HepG2 (cell line): ENCODE measurements around the gene PAXIP1. TPM values are rescaled to one million over a fixed set of nuclear protein-coding genes. Genes with fewer than 3 reads are reported as not detected.

Experiments
- ATF1 ChIP-seq: IDR thresholded peaks from 2 replicates; pipeline ENCODE4 v1.6.1; 2016; ENCODE audit warnings: mild to moderate bottlenecking, control low read depth
- FOSL1 ChIP-seq: sonication (generic); formaldehyde crosslinking; IDR thresholded peaks from 2 replicates; pipeline ENCODE4 v1.9.0; 2021; ENCODE audit warnings: missing genetic modification reagents, borderline replicate concordance
- KAT7 ChIP-seq: IDR thresholded peaks from 2 replicates; pipeline ENCODE4 v1.6.1; 2018; ENCODE audit warnings: borderline replicate concordance, missing compliant biosample characterization
- KDM3A ChIP-seq: IDR thresholded peaks from 2 replicates; pipeline ENCODE4 v1.6.1; 2018; ENCODE audit warnings: low read depth, missing compliant biosample characterization
- MAF1 ChIP-seq: sonication (generic); formaldehyde crosslinking; IDR thresholded peaks from 2 replicates; pipeline ENCODE4 v1.5.0; 2020; ENCODE audit warnings: missing genetic modification reagents, borderline replicate concordance
- POLR2G ChIP-seq: fragments of 200-400 bp; formaldehyde crosslinking; IDR thresholded peaks from 2 replicates; pipeline ENCODE4 v1.6.1; 2018; ENCODE audit warnings: mild to moderate bottlenecking, low read depth, low read length, moderate library complexity
- RARG ChIP-seq: sonication (generic); formaldehyde crosslinking; IDR thresholded peaks from 2 replicates; pipeline ENCODE4 v1.4.0; 2020; ENCODE audit warnings: low read depth, mild to moderate bottlenecking, missing genetic modification reagents
- STAT5B ChIP-seq: sonication (generic); formaldehyde crosslinking; IDR thresholded peaks from 2 replicates; pipeline ENCODE4 v1.4.0; 2020; ENCODE audit warnings: missing genetic modification reagents
- THAP11 ChIP-seq: IDR thresholded peaks from 2 replicates; pipeline ENCODE4 v1.6.1; 2016; ENCODE audit warnings: missing biosample characterization, missing genetic modification reagents
- ZFYVE20 ChIP-seq: sonication (generic); formaldehyde crosslinking; IDR thresholded peaks from 2 replicates; pipeline ENCODE4 v1.8.0; 2023; ENCODE audit warnings: low read depth, mild to moderate bottlenecking, moderate library complexity, missing genetic modification reagents, borderline replicate concordance
- ZKSCAN1 ChIP-seq: fragments of 150-350 bp; IDR thresholded peaks from 2 replicates; pipeline ENCODE4 v1.6.1; 2014; ENCODE audit warnings: low read length
- ZNF17 ChIP-seq: sonication (generic); formaldehyde crosslinking; IDR thresholded peaks from 2 replicates; pipeline ENCODE4 v1.5.0; 2020; ENCODE audit warnings: mild to moderate bottlenecking, missing genetic modification reagents
- ZNF607 ChIP-seq: sonication (generic); formaldehyde crosslinking; IDR thresholded peaks from 2 replicates; pipeline ENCODE4 v1.5.1; 2020; ENCODE audit warnings: missing genetic modification reagents, mild to moderate bottlenecking, borderline replicate concordance
- ZNF850 ChIP-seq: sonication (generic); formaldehyde crosslinking; conservative IDR thresholded peaks from 2 replicates; pipeline ENCODE4 v1.9.0; 2021; ENCODE audit warnings: mild to moderate bottlenecking, missing genetic modification reagents
- ZSCAN25 ChIP-seq: sonication (generic); formaldehyde crosslinking; IDR thresholded peaks from 2 replicates; pipeline ENCODE4 v1.8.0; 2022; ENCODE audit warnings: mild to moderate bottlenecking, missing genetic modification reagents
- polyA plus RNA-seq, 8 experiments: library from polyadenylated mRNA; depleted of rRNA in 3 of 8; stranded (reverse) in 7 of 8; unstranded in 1 of 8; fragments of >200 nt; fragmentation: Illumina TruSeq in 4 of 8; extraction: Trizol in 4 of 8; gene quantifications; 2 replicates each; pipeline versions ENCODE4 v1.2.1 to v1.2.3, GENCODE V29; 2011 to 2016; ENCODE audit warnings: low read depth in 4 of 8, missing spikeins in 1 of 8, mixed read lengths in 1 of 8; ENCODE audit not compliant: insufficient read depth in 1 of 8
- total RNA-seq, 5 experiments: library from RNA; depleted of rRNA; stranded (reverse); fragments of >200 nt; fragmentation: Illumina TruSeq; extraction: Trizol; gene quantifications; 2 replicates each; pipeline ENCODE4 v1.2.3, GENCODE V29; 2016; ENCODE audit warnings: low read depth in 1 of 5
- TF ChIP-seq, protein P1 (sequence below): sonication (generic); formaldehyde crosslinking; IDR thresholded peaks from 2 replicates; pipeline ENCODE4 v1.5.0; 2020; ENCODE audit warnings: missing genetic modification reagents, mild to moderate bottlenecking, borderline replicate concordance
- TF ChIP-seq, protein P2 (sequence below): sonication (generic); formaldehyde crosslinking; conservative IDR thresholded peaks from 2 replicates; pipeline ENCODE4 v1.4.0; 2020; ENCODE audit warnings: missing genetic modification reagents
- TF ChIP-seq, protein P3 (sequence below): sonication (generic); formaldehyde crosslinking; conservative IDR thresholded peaks from 2 replicates; pipeline ENCODE4 v1.8.0; 2022; ENCODE audit warnings: missing genetic modification reagents
- TF ChIP-seq, protein P4 (sequence below): sonication (generic); formaldehyde crosslinking; IDR thresholded peaks from 2 replicates; pipeline ENCODE4 v1.4.0; 2020; ENCODE audit warnings: missing genetic modification reagents, borderline replicate concordance
- TF ChIP-seq, protein P5 (sequence below), 2 experiments: IDR thresholded peaks; 2 replicates each; pipeline ENCODE4 v1.6.1; 2011 to 2012; ENCODE audit warnings: low read length in 2 of 2, borderline replicate concordance in 1 of 2, low read depth in 1 of 2, mild to moderate bottlenecking in 1 of 2, moderate library complexity in 1 of 2

The PAXIP1 gene
- total and polyA plus RNA-seq, 2 of the 13 experiments (the other 11 are each of a cell fraction or from before 2014, with no cell fraction given) = 11.6 to 16.2 TPM

DNA sequence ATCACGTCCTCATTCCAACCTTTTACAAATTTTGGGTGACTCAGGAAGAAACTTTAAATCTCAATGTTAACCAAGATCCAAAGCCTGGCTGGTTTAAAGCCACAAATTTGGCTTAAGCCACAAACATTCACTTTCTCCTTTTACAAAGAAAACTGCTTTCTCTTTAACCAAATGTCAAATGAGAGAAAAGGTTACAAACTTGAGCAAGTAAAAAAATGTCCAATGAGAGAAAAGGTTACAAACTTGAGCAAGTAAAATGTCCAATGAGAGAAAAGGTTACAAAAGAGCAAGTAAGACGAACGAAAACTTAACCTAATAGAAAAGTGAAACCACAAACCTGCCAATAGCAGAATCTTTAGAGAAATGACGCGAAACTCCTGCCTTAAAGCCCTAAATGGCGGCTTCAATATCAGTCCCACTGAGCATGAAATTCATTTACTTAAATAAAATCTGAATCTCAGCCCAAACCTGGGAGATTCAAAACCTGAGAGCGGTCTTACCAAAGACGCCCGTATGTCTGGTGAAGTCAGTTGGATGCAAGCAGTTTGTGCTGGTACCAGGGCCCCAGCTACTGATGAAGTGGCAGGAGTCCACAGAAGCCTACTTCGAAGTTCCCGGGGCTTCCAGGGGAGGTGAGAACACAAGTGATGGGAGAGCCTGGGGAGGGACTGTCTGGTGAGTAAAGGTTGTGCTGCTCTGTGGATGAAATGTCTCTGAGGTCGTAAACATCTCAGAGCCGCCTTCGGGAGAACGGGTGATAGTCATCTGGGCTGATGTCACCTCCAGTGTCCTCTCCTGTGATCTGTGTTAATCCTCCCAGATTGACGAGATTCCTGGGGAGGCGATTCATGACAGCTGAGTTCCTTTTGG is 74.6 kb downstream of the PAXIP1 start (continued):
- TF ChIP-seq, protein P1, sequence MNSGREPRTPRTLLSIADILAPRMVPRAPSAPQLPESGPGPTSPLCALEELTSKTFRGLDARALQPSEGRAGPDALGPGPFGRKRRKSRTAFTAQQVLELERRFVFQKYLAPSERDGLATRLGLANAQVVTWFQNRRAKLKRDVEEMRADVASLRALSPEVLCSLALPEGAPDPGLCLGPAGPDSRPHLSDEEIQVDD = no peak
- no peak for TF ChIP-seq ZKSCAN1
- TF ChIP-seq POLR2G = 0 out of 2 replicates have a peak, but pooled peaks have one; percentile 30
- no peak for TF ChIP-seq KDM3A
- peak; percentile 62; the same call in 1 of the 2 replicates for TF ChIP-seq ATF1 (CRISPR knock-in tag)
- TF ChIP-seq, protein P2, sequence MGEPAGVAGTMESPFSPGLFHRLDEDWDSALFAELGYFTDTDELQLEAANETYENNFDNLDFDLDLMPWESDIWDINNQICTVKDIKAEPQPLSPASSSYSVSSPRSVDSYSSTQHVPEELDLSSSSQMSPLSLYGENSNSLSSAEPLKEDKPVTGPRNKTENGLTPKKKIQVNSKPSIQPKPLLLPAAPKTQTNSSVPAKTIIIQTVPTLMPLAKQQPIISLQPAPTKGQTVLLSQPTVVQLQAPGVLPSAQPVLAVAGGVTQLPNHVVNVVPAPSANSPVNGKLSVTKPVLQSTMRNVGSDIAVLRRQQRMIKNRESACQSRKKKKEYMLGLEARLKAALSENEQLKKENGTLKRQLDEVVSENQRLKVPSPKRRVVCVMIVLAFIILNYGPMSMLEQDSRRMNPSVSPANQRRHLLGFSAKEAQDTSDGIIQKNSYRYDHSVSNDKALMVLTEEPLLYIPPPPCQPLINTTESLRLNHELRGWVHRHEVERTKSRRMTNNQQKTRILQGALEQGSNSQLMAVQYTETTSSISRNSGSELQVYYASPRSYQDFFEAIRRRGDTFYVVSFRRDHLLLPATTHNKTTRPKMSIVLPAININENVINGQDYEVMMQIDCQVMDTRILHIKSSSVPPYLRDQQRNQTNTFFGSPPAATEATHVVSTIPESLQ (CRISPR knock-in tag) = no peak
- TF ChIP-seq FOSL1 (CRISPR knock-in tag) = no peak
- peak; percentile 49 for TF ChIP-seq THAP11 (CRISPR knock-in tag)
- no peak for TF ChIP-seq KAT7 (CRISPR knock-in tag)
- 0 out of 2 replicates have a peak, but pooled peaks have one; percentile 37 for TF ChIP-seq ZNF850 (CRISPR knock-in tag)
- TF ChIP-seq ZFYVE20 (CRISPR knock-in tag) = no peak
- no peak for TF ChIP-seq ZSCAN25
- TF ChIP-seq, protein P3, sequence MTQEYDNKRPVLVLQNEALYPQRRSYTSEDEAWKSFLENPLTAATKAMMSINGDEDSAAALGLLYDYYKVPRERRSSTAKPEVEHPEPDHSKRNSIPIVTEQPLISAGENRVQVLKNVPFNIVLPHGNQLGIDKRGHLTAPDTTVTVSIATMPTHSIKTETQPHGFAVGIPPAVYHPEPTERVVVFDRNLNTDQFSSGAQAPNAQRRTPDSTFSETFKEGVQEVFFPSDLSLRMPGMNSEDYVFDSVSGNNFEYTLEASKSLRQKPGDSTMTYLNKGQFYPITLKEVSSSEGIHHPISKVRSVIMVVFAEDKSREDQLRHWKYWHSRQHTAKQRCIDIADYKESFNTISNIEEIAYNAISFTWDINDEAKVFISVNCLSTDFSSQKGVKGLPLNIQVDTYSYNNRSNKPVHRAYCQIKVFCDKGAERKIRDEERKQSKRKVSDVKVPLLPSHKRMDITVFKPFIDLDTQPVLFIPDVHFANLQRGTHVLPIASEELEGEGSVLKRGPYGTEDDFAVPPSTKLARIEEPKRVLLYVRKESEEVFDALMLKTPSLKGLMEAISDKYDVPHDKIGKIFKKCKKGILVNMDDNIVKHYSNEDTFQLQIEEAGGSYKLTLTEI = no peak
- TF ChIP-seq, protein P4, sequence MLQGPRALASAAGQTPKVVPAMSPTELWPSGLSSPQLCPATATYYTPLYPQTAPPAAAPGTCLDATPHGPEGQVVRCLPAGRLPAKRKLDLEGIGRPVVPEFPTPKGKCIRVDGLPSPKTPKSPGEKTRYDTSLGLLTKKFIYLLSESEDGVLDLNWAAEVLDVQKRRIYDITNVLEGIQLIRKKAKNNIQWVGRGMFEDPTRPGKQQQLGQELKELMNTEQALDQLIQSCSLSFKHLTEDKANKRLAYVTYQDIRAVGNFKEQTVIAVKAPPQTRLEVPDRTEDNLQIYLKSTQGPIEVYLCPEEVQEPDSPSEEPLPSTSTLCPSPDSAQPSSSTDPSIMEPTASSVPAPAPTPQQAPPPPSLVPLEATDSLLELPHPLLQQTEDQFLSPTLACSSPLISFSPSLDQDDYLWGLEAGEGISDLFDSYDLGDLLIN (CRISPR knock-in tag) = no peak
- TF ChIP-seq ZNF17 (CRISPR knock-in tag) = no peak
- no peak for TF ChIP-seq MAF1 (CRISPR knock-in tag)
- TF ChIP-seq ZNF607 (CRISPR knock-in tag) = no peak
- TF ChIP-seq RARG = no peak
- TF ChIP-seq STAT5B = no peak
- TF ChIP-seq, protein P5, sequence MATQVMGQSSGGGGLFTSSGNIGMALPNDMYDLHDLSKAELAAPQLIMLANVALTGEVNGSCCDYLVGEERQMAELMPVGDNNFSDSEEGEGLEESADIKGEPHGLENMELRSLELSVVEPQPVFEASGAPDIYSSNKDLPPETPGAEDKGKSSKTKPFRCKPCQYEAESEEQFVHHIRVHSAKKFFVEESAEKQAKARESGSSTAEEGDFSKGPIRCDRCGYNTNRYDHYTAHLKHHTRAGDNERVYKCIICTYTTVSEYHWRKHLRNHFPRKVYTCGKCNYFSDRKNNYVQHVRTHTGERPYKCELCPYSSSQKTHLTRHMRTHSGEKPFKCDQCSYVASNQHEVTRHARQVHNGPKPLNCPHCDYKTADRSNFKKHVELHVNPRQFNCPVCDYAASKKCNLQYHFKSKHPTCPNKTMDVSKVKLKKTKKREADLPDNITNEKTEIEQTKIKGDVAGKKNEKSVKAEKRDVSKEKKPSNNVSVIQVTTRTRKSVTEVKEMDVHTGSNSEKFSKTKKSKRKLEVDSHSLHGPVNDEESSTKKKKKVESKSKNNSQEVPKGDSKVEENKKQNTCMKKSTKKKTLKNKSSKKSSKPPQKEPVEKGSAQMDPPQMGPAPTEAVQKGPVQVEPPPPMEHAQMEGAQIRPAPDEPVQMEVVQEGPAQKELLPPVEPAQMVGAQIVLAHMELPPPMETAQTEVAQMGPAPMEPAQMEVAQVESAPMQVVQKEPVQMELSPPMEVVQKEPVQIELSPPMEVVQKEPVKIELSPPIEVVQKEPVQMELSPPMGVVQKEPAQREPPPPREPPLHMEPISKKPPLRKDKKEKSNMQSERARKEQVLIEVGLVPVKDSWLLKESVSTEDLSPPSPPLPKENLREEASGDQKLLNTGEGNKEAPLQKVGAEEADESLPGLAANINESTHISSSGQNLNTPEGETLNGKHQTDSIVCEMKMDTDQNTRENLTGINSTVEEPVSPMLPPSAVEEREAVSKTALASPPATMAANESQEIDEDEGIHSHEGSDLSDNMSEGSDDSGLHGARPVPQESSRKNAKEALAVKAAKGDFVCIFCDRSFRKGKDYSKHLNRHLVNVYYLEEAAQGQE (IDR thresholded peaks at IDR 0.05; ENCODE audit: borderline replicate concordance in 1 of 2, low read depth in 1 of 2, low read length in 2 of 2) = no peak
